ENCODE measurements around the gene PPP1R14B. TPM values are rescaled to one million over a fixed set of nuclear protein-coding genes. Genes with fewer than 3 reads are reported as not detected.

Gene PPP1R14B
- total and polyA plus RNA-seq, 5 donors = 75.3 to 146 (median 99.9) TPM

GRCh38 chr11:64255135-64256128 lies 8.7 kb upstream of the PPP1R14B start:
- ATAC-seq (no peak), DNase-seq (peak in 1 of 3 donors; percentile 24)
- no peaks in the 10 kb centered on the region for H3K4me1 ChIP-seq (ENCODE audit: control insufficient read depth, insufficient read depth, low read length)
- H3K27me3 ChIP-seq (ENCODE audit: control insufficient read depth, insufficient read depth) = no peaks in the 10 kb centered on the region
- H3K4me3 ChIP-seq (ENCODE audit: low read length) = no peak overlapping the region
- intact Hi-C loops (cut with DNase I) = no loop called here
- no peaks in the 10 kb centered on the region for H3K9me3 ChIP-seq (ENCODE audit: control insufficient read depth, low read length)
- H3K27ac ChIP-seq (ENCODE audit: low read length) = no peak overlapping the region
- 88% methylated on average over 35 of the region's 35 CpGs for WGBS

GRCh38 chr11:64254326-64254725 lies 7.6 kb upstream of the PPP1R14B start:
- intact Hi-C loops (cut with DNase I) = no loop called here
- no peak for DNase-seq
- Histone ChIP-seq H3K4me3 (ENCODE audit: low read length) (no peak overlapping the region), H3K27me3 (ENCODE audit: control insufficient read depth, insufficient read depth) (no peaks in the 10 kb centered on the region), H3K9me3 (ENCODE audit: control insufficient read depth, low read length) (no peaks in the 10 kb centered on the region), H3K4me1 (ENCODE audit: control insufficient read depth, insufficient read depth, low read length) (no peaks in the 10 kb centered on the region), H3K27ac (ENCODE audit: low read length) (no peak overlapping the region)
- ATAC-seq = no peak
- WGBS = 90% methylated on average over 7 of the region's 7 CpGs

GRCh38 chr11:64253481-64253880 lies 6.7 kb upstream of the PPP1R14B start:
- DNase-seq (peak in 2 of 3 donors; percentile 43 to 66), ATAC-seq (no peak)
- 41% methylated on average over 5 of the region's 5 CpGs for WGBS
- Histone ChIP-seq H3K4me1 (ENCODE audit: control insufficient read depth, insufficient read depth, low read length) (no peaks in the 10 kb centered on the region), H3K9me3 (ENCODE audit: control insufficient read depth, low read length) (no peaks in the 10 kb centered on the region), H3K4me3 (ENCODE audit: low read length) (no peak overlapping the region), H3K27me3 (ENCODE audit: control insufficient read depth, insufficient read depth) (no peaks in the 10 kb centered on the region), H3K27ac (ENCODE audit: low read length) (no peak overlapping the region)
- intact Hi-C loops (cut with DNase I) = no loop called here

GRCh38 chr11:64253043-64253442 lies 6.3 kb upstream of the PPP1R14B start:
- DNase-seq = no peak
- H3K27ac ChIP-seq (ENCODE audit: low read length) = no peak overlapping the region
- no peaks in the 10 kb centered on the region for H3K27me3 ChIP-seq (ENCODE audit: control insufficient read depth, insufficient read depth)
- H3K9me3 ChIP-seq (ENCODE audit: control insufficient read depth, low read length) = no peaks in the 10 kb centered on the region
- intact Hi-C loops (cut with DNase I) = no loop called here
- 77% methylated on average over 8 of the region's 8 CpGs for WGBS
- H3K4me3 ChIP-seq (ENCODE audit: low read length) = no peak overlapping the region
- no peaks in the 10 kb centered on the region for H3K4me1 ChIP-seq (ENCODE audit: control insufficient read depth, insufficient read depth, low read length)
- ATAC-seq = no peak

- WGBS = 9% methylated on average over 23 of the region's 23 CpGs
- H3K4me1 ChIP-seq (ENCODE audit: control insufficient read depth, insufficient read depth, low read length) = no peaks in the 10 kb centered on the region
- H3K9me3 ChIP-seq (ENCODE audit: control insufficient read depth, low read length) = no peaks in the 10 kb centered on the region
- intact Hi-C loops (cut with DNase I) = no loop called here
- H3K4me3 ChIP-seq (ENCODE audit: low read length) = peak overlapping the region; percentile 83
- ATAC-seq (peak; percentile 17 to 48), DNase-seq (peak; percentile 76 to 87 (median 85))
- H3K27me3 ChIP-seq (ENCODE audit: control insufficient read depth, insufficient read depth) = no peaks in the 10 kb centered on the region
- peak overlapping the region; percentile 27 for H3K27ac ChIP-seq (ENCODE audit: low read length)
These were observed 5.5 kb upstream of the PPP1R14B start for GRCh38 chr11:64252003-64252872.

- H3K4me1 ChIP-seq (ENCODE audit: control insufficient read depth, insufficient read depth, low read length) = no peaks in the 10 kb centered on the region
- H3K27ac ChIP-seq (ENCODE audit: low read length) = peak overlapping the region; percentile 27
- under 1% methylated on average over 18 of the region's 18 CpGs for WGBS
- DNase-seq (no peak), ATAC-seq (no peak)
- no peaks in the 10 kb centered on the region for H3K27me3 ChIP-seq (ENCODE audit: control insufficient read depth, insufficient read depth)
- no peaks in the 10 kb centered on the region for H3K9me3 ChIP-seq (ENCODE audit: control insufficient read depth, low read length)
- intact Hi-C loops (cut with DNase I) = loop anchor here in 1 of 4 donors (2.0 kb wide), 1 partner anchor 45 kb away; the partner anchor contains the start of gene FERMT3
- peak overlapping the region; percentile 83 for H3K4me3 ChIP-seq (ENCODE audit: low read length)
These were observed 4.9 kb upstream of the PPP1R14B start for GRCh38 chr11:64251753-64252002.

- intact Hi-C loops (cut with DNase I) = loop anchor here in 1 of 4 donors (2.0 kb wide), 1 partner anchor 44 kb away; the partner anchor contains the start of gene FERMT3
- DNase-seq (peak; percentile 57 to 86 (median 85)), ATAC-seq (peak; percentile 44 to 59)
- H3K4me3 ChIP-seq (ENCODE audit: low read length) = peak within 1 kb of the TSS; percentile 83
- peak within 1 kb of the TSS; percentile 27 for H3K27ac ChIP-seq (ENCODE audit: low read length)
- under 1% methylated on average over 75 of the region's 75 CpGs for WGBS
- no peaks in the 10 kb centered on the region for H3K9me3 ChIP-seq (ENCODE audit: control insufficient read depth, low read length)
- no peaks in the 10 kb centered on the region for H3K27me3 ChIP-seq (ENCODE audit: control insufficient read depth, insufficient read depth)
- H3K4me1 ChIP-seq (ENCODE audit: control insufficient read depth, insufficient read depth, low read length) = no peaks in the 10 kb centered on the region
These were observed 4.4 kb upstream of the PPP1R14B start, which contains the start of gene PLCB3 for GRCh38 chr11:64251016-64251752. PLCB3 (plus strand) TSS chr11:64251530; CDS start chr11:64251650, 120 bp downstream.

- ATAC-seq (no peak), DNase-seq (peak in 2 of 3 donors; percentile 55 to 63)
- Histone ChIP-seq H3K27me3 (ENCODE audit: control insufficient read depth, insufficient read depth) (no peaks in the 10 kb centered on the region), H3K9me3 (ENCODE audit: control insufficient read depth, low read length) (no peaks in the 10 kb centered on the region), H3K4me3 (ENCODE audit: low read length) (no peak overlapping the region), H3K27ac (ENCODE audit: low read length) (no peak overlapping the region), H3K4me1 (ENCODE audit: control insufficient read depth, insufficient read depth, low read length) (no peaks in the 10 kb centered on the region)
- intact Hi-C loops (cut with DNase I) = loop anchor here in 1 of 4 donors (2.0 kb wide), 1 partner anchor 44 kb away; the partner anchor contains the start of gene FERMT3
- 22% methylated on average over 13 of the region's 13 CpGs for WGBS
These were observed 3.8 kb upstream of the PPP1R14B start for GRCh38 chr11:64250415-64251015.

GRCh38 chr11:64249563-64250414 lies 3.0 kb upstream of the PPP1R14B start:
- no peaks in the 10 kb centered on the region for H3K9me3 ChIP-seq (ENCODE audit: control insufficient read depth, low read length)
- H3K4me1 ChIP-seq (ENCODE audit: control insufficient read depth, insufficient read depth, low read length) = no peaks in the 10 kb centered on the region
- DNase-seq = no peak
- H3K4me3 ChIP-seq (ENCODE audit: low read length) = no peak overlapping the region
- H3K27ac ChIP-seq (ENCODE audit: low read length) = no peak overlapping the region
- no peaks in the 10 kb centered on the region for H3K27me3 ChIP-seq (ENCODE audit: control insufficient read depth, insufficient read depth)
- ATAC-seq = no peak
- intact Hi-C loops (cut with DNase I) = loop anchor here in 1 of 4 donors (2.0 kb wide), 1 partner anchor 43 kb away; the partner anchor contains the start of gene FERMT3
- WGBS = 88% methylated on average over 8 of the region's 8 CpGs

All from right cardiac atrium (tissue), 5 donors.